NCI-H1930 (cell line): ENCODE measurements around the gene SIRT6.
"Not testable (repeated sequence)": the region's sequence is repeated elsewhere in the genome, so short reads cannot be mapped to it uniquely, and the experiment has no call there.

Experiments used
- DNase-seq, 2 experiments: peaks; one replicate each; lab custom pipeline; 2025; lab: John Stamatoyannopoulos, UW

SIRT6 gene

GRCh38 chr19:4174213-4174894 is 8.0 kb downstream of the SIRT6 start:
- DNase-seq: no peak

- no peak for DNase-seq
Observed at GRCh38 chr19:4173479-4174212, 8.7 kb downstream of the SIRT6 start.

DNA sequence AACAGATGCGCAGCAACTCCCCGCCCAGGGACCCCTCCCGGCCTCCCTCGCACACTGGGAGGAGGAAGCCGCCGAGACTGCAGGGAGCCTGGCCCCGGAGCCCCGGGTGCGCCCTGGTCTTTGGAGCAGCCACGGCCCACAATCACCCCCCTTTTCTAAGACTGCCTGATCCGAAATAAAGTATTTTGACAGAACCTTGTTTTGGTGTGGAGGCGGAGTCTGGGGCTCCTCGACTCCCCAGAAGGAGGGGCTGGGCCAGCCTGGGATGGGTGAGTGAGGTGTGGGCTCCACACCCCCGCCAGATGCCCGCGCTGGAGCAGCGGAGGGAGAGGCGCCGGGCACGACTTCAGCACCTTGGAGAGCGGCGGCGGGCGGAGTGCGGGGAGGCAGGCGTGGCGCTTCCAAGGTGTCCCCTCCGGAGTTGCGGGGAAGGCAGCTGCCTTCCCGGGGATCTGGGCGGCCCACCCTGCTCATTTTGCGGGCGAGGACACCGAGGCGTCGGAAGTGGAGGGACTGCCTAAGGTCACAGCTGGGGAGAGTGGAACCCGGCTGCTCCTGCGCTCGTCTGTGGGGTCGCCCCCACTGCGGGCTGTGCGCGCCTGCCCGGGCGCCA is 9.4 kb downstream of the SIRT6 start:
- no peak for DNase-seq

GRCh38 chr19:4171676-4172075 is 10.7 kb downstream of the SIRT6 start:
- no peak for DNase-seq

DNA sequence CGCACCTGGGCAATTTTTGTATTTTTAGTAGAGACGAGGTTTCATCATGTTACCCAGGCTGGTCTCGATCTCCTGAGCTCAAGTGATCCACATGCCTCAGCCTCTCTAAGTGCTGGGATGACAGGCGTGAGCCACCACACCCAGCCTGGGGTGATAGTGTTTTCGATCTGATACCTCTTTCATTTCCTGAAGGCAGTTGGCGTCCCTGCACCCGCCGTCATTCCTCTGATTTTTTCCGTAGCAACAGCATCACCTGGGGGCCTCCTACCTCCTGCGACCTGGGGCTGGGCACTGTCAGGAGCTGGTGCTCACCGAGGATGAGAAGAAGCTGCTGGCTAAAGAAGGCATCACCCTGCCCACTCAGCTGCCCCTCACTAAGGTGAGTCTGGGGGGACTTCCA is 18.1 kb downstream of the SIRT6 start:
- no peak for DNase-seq

GRCh38 chr19:4161415-4162077 is 20.8 kb downstream of the SIRT6 start:
- DNase-seq: no peak

DNA sequence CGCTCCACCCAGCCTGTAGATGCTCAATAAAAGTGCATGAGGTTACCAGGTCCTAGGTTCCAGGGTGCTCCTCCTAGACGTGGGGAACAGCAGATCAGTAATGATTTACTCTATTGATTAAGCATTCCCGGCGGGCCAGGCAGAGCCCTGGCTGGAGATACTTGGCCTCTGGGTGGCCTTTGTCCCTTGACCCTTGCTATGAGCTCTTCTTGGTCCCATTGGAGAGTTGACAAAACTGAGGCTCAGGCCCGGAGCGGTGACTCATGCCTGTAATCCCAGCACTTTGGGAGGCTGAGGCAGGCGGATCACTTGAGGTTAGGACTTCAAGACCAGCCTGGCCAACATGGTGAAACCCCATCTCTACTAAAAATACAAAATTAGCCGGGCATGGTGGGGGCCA is 24.4 kb downstream of the SIRT6 start:
- DNase-seq: not testable (repeated sequence)

DNA sequence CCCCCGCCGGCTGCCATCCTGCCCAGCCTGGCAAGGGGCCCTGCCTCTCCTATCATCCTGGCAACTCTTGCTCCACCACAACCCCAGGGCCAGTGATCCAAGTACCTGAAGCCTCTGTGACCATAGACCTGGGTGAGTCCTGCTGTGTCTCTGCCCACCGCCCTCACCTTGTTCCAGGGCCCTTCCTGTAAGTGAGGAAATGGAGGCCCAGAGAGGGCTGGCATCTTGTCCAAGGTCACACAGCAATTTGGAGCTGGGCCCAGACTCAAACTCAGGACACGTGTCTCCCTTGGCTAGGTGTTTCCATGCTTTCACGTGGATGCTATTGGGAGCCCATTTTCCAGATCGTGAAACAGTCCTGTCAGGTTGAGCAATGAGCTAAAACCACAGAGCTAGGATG is 25.2 kb downstream of the SIRT6 start:
- DNase-seq: no peak

GRCh38 chr19:4154571-4155312 is 27.6 kb downstream of the SIRT6 start:
- no peak for DNase-seq

DNA sequence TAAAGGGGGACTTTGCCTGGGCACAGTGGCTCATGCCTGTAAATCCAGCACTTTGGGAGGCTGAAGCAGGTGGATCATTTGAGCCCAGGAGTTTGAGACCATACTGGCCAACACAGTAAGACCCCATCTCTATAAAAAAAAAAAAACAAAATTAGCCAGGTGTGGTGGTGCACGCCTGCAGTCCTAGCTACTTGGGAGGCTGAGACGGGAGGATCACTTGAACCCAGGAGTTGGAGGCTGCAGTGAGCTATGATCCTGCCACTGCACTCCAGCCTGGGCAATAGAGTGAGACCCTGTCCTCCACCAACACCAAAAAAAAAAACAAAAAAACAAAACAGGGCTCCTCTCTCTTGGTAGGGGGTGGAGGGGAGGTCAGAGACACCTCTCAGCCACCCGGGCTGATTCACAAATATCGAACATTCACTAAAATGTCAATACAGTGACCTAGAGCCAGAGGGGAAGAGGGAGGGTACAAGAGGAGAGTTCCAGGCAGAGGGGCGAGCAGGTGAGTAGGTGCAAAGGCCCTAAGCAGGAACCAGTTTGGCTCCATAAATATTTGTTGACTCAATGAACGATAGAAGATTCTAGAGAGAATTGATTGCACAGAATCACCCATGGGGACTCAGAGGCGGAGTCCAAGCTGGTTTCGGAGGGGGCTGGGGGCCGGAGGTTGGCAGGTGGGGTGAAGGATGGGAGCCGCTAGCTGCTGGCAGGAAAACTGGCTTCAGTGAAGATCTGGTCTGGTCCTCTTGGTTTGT is 29.9 kb downstream of the SIRT6 start:
- DNase-seq: no peak

DNA sequence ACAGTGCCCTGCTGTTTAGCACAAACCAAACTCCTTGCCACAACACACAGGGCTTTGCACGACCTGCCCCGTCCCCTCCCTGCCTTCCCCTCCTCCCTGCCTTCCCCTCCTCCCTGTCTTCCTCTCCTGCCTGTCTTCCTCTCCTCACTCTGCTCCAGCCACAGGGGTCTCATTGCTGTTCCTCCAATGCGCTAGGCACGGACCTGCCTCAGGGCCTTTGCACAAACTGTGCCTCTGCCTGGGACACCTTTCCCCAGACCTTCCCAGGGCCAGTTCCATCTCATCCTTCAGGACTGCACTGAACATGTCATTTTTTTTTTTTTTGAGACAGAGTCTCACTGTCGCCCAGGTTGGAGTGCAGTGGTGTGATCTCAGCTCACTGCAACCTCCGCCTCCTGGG is 30.7 kb downstream of the SIRT6 start:
- no peak for DNase-seq

DNA sequence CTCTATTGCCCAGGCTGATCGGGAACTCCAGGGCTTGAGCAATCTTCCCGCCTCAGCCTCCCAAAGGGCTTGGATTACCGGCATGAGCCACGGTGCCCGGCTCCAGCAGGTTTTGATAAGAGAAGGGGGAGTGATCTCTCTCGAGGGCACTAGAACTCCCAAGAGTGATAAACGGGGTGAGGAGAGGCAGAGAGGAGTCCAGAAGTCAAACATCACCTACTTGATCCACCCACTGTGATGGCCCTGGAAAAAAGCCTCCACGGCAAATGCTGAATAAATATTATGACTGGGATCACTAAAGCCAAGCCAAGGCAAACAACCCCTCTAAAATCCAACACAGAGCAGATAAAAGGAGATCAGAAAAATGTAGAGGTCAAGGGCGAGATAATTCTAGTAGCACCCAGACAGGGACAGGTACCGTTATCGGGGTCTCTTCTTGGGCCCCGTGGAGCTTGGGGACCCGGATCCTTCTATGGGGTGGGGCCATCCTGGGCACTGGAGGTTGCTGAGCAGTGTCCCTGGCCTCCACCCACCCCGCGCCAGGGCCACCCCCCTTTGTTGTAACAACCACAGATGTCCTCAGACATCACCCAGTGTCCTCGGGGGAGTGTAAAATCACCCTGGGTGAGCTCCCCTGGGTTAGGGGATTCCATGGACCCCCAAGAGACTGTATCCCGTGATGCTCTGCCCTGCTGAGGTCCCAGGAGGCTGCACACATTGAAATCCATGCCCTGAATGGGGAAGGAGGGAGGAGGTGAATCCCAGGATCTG is 32.7 kb downstream of the SIRT6 start:
- DNase-seq: no peak

GRCh38 chr19:4144666-4145249 is 37.6 kb downstream of the SIRT6 start:
- DNase-seq: no peak

GRCh38 chr19:4142916-4143315 is 39.4 kb downstream of the SIRT6 start:
- DNase-seq: not testable (repeated sequence)

DNA sequence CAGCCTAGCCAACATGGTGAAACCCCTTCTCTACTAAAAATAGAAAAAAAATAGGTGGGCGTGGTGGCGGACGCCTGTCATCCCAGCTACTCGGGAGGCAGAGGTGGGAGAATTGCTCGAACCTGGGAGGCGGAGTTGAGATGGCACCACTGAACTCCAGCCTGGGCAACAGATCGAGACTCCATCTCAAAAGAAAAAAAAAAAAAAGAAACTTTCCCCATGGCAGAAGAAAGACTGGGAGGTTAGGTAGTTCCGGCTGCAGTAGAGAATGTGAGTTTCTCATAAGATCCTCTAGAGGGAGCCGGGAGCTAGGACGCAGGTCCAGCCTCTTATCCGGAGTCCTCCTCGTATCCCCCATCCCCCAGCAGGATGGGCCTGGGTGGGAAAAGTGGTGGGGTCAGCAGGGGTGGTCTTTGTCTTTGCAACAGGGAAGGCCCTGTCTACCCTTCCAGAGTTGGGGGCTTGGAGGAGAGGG is 42.1 kb downstream of the SIRT6 start:
- DNase-seq: peak; percentile 33 to 52

DNA sequence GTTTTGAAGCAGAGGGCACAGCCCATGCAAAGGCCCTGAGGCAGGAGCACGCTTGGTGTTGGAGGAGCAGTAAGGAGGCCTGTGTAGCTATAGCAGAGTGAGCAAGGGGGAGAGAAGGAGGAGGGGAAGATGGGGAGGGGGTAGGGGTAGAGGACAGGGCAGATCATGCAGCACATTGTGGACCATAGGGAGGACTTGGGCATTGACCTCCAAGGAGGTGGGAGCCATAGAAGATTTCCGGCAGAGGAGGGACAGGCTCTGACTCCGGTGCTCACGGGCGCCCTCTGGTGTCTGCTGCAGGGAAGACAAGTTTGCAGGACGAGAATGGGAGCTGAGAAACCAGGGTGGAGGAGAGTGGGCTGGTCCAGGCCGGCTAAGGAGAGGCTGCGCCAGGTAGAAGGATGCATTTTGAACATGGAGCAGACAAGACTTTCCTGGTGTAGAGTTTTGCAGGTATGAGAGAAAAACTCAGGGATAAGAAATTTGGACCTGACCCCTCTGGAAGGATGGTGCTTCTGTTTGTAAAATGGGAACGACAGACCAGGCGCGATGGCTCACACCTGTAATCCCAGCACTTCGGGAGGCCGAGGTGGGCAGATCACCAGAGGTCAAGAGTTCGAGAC is 42.6 kb downstream of the SIRT6 start:
- DNase-seq: peak; percentile 14 to 19

DNA sequence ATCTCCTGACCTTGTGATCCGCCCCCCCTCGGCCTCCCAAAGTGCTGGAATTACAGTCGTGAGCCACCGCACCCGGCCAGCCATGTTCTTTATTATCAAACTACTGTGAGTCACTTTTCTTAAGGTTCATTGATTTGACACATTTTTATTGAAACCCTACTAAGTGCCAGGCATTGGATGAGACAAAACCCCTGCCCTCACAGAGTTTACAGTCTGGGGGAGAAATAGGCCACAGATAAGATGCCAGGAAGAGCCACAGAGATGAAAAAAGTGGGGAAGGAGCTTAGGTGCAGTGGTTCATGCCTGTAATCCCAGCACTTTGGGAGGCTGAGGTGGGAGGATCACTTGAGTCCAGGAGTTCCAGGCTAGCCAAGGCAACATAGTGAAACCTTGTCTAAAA is 43.9 kb downstream of the SIRT6 start:
- no peak for DNase-seq

GRCh38 chr19:4136680-4137088 is 45.7 kb downstream of the SIRT6 start:
- no peak for DNase-seq

DNA sequence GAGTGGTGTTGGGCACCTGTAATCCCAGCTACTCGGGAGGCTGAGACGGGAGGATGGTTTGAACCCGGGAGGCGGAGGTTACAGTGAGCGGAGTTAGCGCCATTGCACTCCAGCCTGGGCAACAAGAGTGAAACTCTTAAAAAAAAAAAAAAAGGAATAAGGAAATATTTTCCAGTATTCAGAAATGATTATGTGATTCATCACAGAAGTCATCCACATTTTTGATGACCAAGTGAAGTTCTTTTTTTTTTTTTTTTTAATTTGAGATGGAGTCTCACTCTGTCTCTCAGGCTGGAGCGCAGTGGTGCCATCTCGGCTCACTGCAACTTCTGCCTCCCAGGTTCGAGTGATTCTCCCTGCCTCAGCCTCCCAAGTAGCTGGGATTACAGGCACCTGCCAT is 47.0 kb downstream of the SIRT6 start:
- not testable (repeated sequence) for DNase-seq
